Myocyte (in vitro differentiated cells): Measurements from ENCODE around the gene PSPN. TPM values are rescaled to one million over a fixed set of nuclear protein-coding genes. Genes with fewer than 3 reads are reported as not detected.
A peak's percentile ranks its signal among the peaks of the same experiment; 100 is the strongest.
"Not testable (repeated sequence)": the region's sequence is repeated elsewhere in the genome, so short reads cannot be mapped to it uniquely, and the experiment has no call there.

ENCODE experiments used
- DNase-seq: peaks from one replicate; pipeline ENCODE4 v3.0.0-alpha.2; 2012; ENCODE audit warnings: low read depth
- total RNA-seq: library from RNA; depleted of rRNA; stranded (reverse); fragments of >200 nt; gene quantifications from 2 replicates; pipeline ENCODE4 v1.2.3, GENCODE V29; 2014

The PSPN gene
- total RNA-seq, 1 donor from 2014 or later, result 0.91 TPM

- DNase-seq, result no peak
Measured at GRCh38 chr19:6373813-6374108, 2.0 kb downstream of the PSPN start.

- DNase-seq, result peak; percentile 97
Measured at GRCh38 chr19:6373096-6373812, 2.5 kb downstream of the PSPN start.

GRCh38 chr19:6372594-6373095, 3.1 kb downstream of the PSPN start, which contains the start of gene ALKBH7:
TSS of gene ALKBH7 (plus strand) at chr19:6372794. CDS start at chr19:6372821, 27 bp downstream.
- DNase-seq, result peak; percentile 100

- DNase-seq, result no peak
Measured at GRCh38 chr19:6364353-6364752, 11.4 kb downstream of the PSPN start.

GRCh38 chr19:6362351-6362801, 13.4 kb downstream of the PSPN start:
- DNase-seq, result no peak

GRCh38 chr19:6362027-6362350, 13.7 kb downstream of the PSPN start:
- DNase-seq, result no peak

GRCh38 chr19:6360857-6361216, 14.9 kb downstream of the PSPN start:
- not testable (repeated sequence) for DNase-seq

GRCh38 chr19:6360445-6360844, 15.3 kb downstream of the PSPN start:
- not testable (repeated sequence) for DNase-seq

GRCh38 chr19:6359568-6360341, 16.0 kb downstream of the PSPN start:
- DNase-seq, result no peak

- DNase-seq, result peak; percentile 82
Measured at GRCh38 chr19:6358003-6358402, 17.7 kb downstream of the PSPN start.

GRCh38 chr19:6357174-6357573, 18.6 kb downstream of the PSPN start:
- DNase-seq, result no peak

- DNase-seq, result not testable (repeated sequence)
Measured at GRCh38 chr19:6355321-6356040, 20.3 kb downstream of the PSPN start.

- DNase-seq, result no peak
Measured at GRCh38 chr19:6354098-6354674, 21.5 kb downstream of the PSPN start.

GRCh38 chr19:6352381-6353165, 23.2 kb downstream of the PSPN start:
- DNase-seq, result no peak

- DNase-seq, result no peak
Measured at GRCh38 chr19:6350688-6351087, 25.0 kb downstream of the PSPN start.

GRCh38 chr19:6349271-6349670, 26.5 kb downstream of the PSPN start:
- DNase-seq, result not testable (repeated sequence)

GRCh38 chr19:6343462-6343861, 32.3 kb downstream of the PSPN start:
- DNase-seq, result no peak

GRCh38 chr19:6340493-6341201, 35.1 kb downstream of the PSPN start:
- no peak for DNase-seq

- DNase-seq, result no peak
Measured at GRCh38 chr19:6334490-6335285, 41.0 kb downstream of the PSPN start.
